Measurements from ENCODE around the gene HOPX. TPM values are rescaled to one million over a fixed set of nuclear protein-coding genes. Genes with fewer than 3 reads are reported as not detected.

Gene HOPX
- total RNA-seq, 1 experiment from 2014 or later = 0.26 TPM

GRCh38 chr4:56626420-56626819 is 54.7 kb downstream of the HOPX start:
- ChIA-PET CTCF (interaction anchor here (0.9 kb wide), 1 partner anchor 173 kb away, joined by 3 read pairs; no protein-coding TSS in a partner anchor), POLR2A (no interaction called here)
- TF ChIP-seq GRHL2 (CRISPR knock-in tag; IDR thresholded peaks at IDR 0.05; ENCODE audit: insufficient replicate concordance, severe bottlenecking) (no peak), KAT7 (CRISPR knock-in tag; IDR thresholded peaks at IDR 0.05; ENCODE audit: borderline replicate concordance) (no peak), ESRRA (CRISPR knock-in tag; IDR thresholded peaks at IDR 0.05; ENCODE audit: borderline replicate concordance) (no peak)
- TF ChIP-seq, protein P1, sequence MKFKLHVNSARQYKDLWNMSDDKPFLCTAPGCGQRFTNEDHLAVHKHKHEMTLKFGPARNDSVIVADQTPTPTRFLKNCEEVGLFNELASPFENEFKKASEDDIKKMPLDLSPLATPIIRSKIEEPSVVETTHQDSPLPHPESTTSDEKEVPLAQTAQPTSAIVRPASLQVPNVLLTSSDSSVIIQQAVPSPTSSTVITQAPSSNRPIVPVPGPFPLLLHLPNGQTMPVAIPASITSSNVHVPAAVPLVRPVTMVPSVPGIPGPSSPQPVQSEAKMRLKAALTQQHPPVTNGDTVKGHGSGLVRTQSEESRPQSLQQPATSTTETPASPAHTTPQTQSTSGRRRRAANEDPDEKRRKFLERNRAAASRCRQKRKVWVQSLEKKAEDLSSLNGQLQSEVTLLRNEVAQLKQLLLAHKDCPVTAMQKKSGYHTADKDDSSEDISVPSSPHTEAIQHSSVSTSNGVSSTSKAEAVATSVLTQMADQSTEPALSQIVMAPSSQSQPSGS (CRISPR knock-in tag; IDR thresholded peaks at IDR 0.05; ENCODE audit: borderline replicate concordance, low read depth) = no peak
- DNase-seq (ENCODE audit: low spot score) (no peak), ATAC-seq (no peak)
- peaks cover 43% of the 10 kb centered on the region for H3K9me3 Mint-ChIP-seq
- H3K4me3 Mint-ChIP-seq = no peak overlapping the region
- H3K27me3 Mint-ChIP-seq (ENCODE audit: low read depth) = peaks cover 35% of the 10 kb centered on the region
- H3K4me1 Mint-ChIP-seq = no peaks in the 10 kb centered on the region
- peaks cover 28% of the 10 kb centered on the region for H3K36me3 Mint-ChIP-seq
- H3K27ac Mint-ChIP-seq = no peak overlapping the region

- TF ChIP-seq TEAD4 (CRISPR knock-in tag; IDR thresholded peaks at IDR 0.05) (no peak), ELF4 (CRISPR knock-in tag; IDR thresholded peaks at IDR 0.05; ENCODE audit: low read depth) (no peak), MYBL2 (CRISPR knock-in tag; IDR thresholded peaks at IDR 0.05) (no peak), ZNF671 (CRISPR knock-in tag; IDR thresholded peaks at IDR 0.05) (no peak), EMX1 (CRISPR knock-in tag; IDR thresholded peaks at IDR 0.05) (no peak), GABPB1 (CRISPR knock-in tag; IDR thresholded peaks at IDR 0.05) (no peak), TP53 (CRISPR knock-in tag; IDR thresholded peaks at IDR 0.05) (no peak), ETV6 (CRISPR knock-in tag; IDR thresholded peaks at IDR 0.05) (no peak), GRHL2 (CRISPR knock-in tag; IDR thresholded peaks at IDR 0.05; ENCODE audit: insufficient replicate concordance, severe bottlenecking) (no peak), HMGA2 (CRISPR knock-in tag; IDR thresholded peaks at IDR 0.05) (no peak), ZNF121 (CRISPR knock-in tag; IDR thresholded peaks at IDR 0.05) (no peak), ZNF416 (CRISPR knock-in tag; IDR thresholded peaks at IDR 0.05) (no peak)
- TF ChIP-seq, protein P2, sequence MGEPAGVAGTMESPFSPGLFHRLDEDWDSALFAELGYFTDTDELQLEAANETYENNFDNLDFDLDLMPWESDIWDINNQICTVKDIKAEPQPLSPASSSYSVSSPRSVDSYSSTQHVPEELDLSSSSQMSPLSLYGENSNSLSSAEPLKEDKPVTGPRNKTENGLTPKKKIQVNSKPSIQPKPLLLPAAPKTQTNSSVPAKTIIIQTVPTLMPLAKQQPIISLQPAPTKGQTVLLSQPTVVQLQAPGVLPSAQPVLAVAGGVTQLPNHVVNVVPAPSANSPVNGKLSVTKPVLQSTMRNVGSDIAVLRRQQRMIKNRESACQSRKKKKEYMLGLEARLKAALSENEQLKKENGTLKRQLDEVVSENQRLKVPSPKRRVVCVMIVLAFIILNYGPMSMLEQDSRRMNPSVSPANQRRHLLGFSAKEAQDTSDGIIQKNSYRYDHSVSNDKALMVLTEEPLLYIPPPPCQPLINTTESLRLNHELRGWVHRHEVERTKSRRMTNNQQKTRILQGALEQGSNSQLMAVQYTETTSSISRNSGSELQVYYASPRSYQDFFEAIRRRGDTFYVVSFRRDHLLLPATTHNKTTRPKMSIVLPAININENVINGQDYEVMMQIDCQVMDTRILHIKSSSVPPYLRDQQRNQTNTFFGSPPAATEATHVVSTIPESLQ (CRISPR knock-in tag; IDR thresholded peaks at IDR 0.05) = no peak
- TF ChIP-seq, protein P3, sequence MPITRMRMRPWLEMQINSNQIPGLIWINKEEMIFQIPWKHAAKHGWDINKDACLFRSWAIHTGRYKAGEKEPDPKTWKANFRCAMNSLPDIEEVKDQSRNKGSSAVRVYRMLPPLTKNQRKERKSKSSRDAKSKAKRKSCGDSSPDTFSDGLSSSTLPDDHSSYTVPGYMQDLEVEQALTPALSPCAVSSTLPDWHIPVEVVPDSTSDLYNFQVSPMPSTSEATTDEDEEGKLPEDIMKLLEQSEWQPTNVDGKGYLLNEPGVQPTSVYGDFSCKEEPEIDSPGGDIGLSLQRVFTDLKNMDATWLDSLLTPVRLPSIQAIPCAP (CRISPR knock-in tag; IDR thresholded peaks at IDR 0.05) = no peak
- TF ChIP-seq, protein P4, sequence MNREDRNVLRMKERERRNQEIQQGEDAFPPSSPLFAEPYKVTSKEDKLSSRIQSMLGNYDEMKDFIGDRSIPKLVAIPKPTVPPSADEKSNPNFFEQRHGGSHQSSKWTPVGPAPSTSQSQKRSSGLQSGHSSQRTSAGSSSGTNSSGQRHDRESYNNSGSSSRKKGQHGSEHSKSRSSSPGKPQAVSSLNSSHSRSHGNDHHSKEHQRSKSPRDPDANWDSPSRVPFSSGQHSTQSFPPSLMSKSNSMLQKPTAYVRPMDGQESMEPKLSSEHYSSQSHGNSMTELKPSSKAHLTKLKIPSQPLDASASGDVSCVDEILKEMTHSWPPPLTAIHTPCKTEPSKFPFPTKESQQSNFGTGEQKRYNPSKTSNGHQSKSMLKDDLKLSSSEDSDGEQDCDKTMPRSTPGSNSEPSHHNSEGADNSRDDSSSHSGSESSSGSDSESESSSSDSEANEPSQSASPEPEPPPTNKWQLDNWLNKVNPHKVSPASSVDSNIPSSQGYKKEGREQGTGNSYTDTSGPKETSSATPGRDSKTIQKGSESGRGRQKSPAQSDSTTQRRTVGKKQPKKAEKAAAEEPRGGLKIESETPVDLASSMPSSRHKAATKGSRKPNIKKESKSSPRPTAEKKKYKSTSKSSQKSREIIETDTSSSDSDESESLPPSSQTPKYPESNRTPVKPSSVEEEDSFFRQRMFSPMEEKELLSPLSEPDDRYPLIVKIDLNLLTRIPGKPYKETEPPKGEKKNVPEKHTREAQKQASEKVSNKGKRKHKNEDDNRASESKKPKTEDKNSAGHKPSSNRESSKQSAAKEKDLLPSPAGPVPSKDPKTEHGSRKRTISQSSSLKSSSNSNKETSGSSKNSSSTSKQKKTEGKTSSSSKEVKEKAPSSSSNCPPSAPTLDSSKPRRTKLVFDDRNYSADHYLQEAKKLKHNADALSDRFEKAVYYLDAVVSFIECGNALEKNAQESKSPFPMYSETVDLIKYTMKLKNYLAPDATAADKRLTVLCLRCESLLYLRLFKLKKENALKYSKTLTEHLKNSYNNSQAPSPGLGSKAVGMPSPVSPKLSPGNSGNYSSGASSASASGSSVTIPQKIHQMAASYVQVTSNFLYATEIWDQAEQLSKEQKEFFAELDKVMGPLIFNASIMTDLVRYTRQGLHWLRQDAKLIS (CRISPR knock-in tag; IDR thresholded peaks at IDR 0.05; ENCODE audit: borderline replicate concordance) = no peak
- TF ChIP-seq, protein P5, sequence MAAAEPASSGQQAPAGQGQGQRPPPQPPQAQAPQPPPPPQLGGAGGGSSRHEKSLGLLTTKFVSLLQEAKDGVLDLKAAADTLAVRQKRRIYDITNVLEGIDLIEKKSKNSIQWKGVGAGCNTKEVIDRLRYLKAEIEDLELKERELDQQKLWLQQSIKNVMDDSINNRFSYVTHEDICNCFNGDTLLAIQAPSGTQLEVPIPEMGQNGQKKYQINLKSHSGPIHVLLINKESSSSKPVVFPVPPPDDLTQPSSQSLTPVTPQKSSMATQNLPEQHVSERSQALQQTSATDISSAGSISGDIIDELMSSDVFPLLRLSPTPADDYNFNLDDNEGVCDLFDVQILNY (CRISPR knock-in tag; IDR thresholded peaks at IDR 0.05) = no peak
- peaks cover 28% of the 10 kb centered on the region for H3K36me3 Mint-ChIP-seq
- H3K27ac Mint-ChIP-seq = no peak overlapping the region
- ChIA-PET CTCF (no interaction called here), POLR2A (no interaction called here)
- DNase-seq (ENCODE audit: low spot score) = no peak
- peaks cover 11% of the 10 kb centered on the region for H3K4me1 Mint-ChIP-seq
- H3K4me3 Mint-ChIP-seq = no peak overlapping the region
- ATAC-seq = no peak
- H3K9me3 Mint-ChIP-seq = peaks cover 43% of the 10 kb centered on the region
- H3K27me3 Mint-ChIP-seq (ENCODE audit: low read depth) = peaks cover 40% of the 10 kb centered on the region
These were observed 58.9 kb downstream of the HOPX start for GRCh38 chr4:56622176-56622575.

Measured in WTC11 (cell line).